Activated CD8-positive, alpha-beta memory T cell treated with anti-CD3 and anti-CD28 coated beads, Interleukin-2, amount 50 U/mL, for 4 hours (primary cell): ENCODE results near the gene MMP15.

Experiments
- DNase-seq: peaks from one replicate; pipeline ENCODE4 v3.0.0-alpha.2; 2020

Gene MMP15

DNA sequence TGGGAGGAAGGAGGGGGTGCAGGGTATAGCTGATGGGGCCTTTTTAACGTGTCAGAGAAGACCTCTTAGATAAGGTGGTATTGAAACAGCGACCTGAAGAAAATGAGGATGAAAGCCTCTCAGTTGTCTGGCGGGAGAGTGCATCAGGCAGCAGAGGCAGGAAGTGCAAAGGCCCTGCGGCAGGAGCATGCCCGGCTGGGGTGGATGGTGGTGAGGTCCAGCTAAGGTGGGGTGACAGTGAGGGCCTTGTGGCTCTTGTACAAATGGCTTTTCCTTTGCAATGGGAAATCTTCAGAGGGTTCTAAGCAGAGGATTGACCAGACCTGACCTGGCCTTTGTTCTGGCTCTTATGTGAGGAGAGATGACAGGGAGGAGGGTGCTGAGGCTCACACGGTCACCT is 11.4 kb downstream of the MMP15 start:
- DNase-seq = no peak

DNA sequence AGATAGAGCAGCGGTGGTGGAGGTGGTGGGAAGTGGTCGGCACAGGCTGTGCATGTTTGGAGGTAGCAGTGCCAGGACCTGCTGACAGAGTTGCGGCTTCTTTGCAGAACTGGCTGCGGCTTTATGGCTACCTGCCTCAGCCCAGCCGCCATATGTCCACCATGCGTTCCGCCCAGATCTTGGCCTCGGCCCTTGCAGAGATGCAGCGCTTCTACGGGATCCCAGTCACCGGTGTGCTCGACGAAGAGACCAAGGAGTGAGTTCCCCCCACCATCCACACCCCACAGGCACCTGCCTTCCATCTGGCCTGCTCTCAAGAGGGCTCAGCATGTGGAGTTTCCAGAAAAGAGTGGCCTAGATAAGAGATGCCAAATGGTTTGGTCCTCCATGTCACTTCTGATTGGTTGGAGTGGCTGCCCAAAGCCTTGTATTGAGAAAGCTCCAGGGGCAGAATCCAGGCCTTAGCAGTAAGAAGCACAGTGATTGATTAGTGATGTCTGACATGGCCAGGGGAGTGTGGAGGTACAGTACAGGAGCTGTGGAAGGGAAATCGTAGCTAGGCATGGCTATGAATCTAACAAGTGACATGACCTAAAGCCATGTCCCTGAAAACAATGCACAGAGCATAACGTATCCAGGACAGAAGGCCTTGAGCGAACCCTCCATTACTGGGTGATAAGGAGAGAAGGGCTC is 12.0 kb downstream of the MMP15 start:
- no peak for DNase-seq

GRCh38 chr16:58038219-58038641 is 12.7 kb downstream of the MMP15 start:
- no peak for DNase-seq

DNA sequence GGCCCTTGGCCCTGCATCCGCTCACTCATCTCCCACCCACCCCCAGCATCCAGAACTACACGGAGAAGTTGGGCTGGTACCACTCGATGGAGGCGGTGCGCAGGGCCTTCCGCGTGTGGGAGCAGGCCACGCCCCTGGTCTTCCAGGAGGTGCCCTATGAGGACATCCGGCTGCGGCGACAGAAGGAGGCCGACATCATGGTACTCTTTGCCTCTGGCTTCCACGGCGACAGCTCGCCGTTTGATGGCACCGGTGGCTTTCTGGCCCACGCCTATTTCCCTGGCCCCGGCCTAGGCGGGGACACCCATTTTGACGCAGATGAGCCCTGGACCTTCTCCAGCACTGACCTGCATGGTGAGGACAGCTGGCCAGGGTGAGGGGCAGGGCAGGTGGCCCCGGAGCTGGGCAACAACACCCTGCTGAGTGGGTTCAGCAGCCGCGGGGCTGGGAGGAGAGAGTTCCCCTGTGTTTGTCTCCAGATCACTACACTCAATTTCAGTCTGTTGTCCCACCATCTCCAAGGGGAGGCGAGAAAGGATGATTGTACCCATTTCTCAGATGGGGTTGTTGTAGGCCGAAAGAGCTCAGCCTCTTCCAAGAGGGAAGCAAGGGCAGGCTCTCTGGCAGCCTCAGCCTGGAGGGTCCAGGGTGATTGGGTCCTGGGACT is 14.4 kb downstream of the MMP15 start:
- no peak for DNase-seq

DNA sequence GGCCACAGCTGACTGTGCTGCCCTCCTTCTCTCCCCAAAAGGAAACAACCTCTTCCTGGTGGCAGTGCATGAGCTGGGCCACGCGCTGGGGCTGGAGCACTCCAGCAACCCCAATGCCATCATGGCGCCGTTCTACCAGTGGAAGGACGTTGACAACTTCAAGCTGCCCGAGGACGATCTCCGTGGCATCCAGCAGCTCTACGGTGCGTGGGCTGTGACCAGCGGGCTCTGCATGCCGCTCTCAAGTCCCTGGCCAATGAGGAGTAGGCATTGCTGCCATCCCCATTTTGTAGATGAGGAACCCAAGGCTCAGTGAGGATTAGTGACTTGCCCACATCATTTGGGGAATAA is 14.9 kb downstream of the MMP15 start:
- no peak for DNase-seq

DNA sequence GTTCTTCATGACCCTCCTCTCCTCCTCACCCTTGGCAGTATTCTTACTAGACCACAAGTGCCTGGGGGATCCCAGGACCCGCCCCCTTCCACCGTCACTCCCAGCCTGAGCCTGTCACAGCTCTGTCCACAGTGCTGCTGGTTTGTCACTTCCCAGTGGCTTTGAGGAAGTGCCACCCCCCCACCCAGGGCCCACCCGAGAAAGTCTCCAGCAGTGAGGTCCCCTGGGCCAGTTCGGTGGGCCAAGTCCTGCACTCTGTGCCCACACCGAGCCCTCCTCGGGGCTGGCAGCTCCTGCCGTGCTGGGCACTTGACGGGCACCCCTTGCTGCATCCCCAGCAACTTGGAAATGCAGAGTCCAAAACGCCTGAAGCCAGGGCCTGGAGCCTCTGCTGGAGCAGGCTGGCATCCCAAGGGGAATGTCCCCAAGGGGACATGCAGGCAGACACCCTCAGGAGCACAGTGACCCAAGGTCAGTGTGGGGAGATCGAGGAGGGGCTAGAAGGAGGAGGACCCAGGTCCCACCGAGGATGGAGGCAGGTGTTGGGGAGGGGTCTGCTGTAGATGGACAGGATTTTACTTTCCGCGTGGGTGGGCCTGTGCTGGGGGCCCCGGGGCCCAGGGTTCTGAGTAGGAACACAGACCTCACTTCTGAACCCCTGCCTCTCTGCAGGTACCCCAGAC is 15.5 kb downstream of the MMP15 start:
- no peak for DNase-seq

DNA sequence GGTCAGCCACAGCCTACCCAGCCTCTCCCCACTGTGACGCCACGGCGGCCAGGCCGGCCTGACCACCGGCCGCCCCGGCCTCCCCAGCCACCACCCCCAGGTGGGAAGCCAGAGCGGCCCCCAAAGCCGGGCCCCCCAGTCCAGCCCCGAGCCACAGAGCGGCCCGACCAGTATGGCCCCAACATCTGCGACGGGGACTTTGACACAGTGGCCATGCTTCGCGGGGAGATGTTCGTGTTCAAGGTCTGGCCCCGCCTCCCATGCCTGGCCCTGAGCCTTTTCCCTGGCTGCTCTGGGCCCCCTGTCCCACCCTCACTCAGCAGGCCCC is 16.0 kb downstream of the MMP15 start:
- no peak for DNase-seq

GRCh38 chr16:58042001-58042885 is 16.7 kb downstream of the MMP15 start:
- DNase-seq = no peak

- DNase-seq = no peak
Observed at GRCh38 chr16:58042886-58043515, 17.4 kb downstream of the MMP15 start.

GRCh38 chr16:58043571-58044155 is 18.1 kb downstream of the MMP15 start:
- no peak for DNase-seq

DNA sequence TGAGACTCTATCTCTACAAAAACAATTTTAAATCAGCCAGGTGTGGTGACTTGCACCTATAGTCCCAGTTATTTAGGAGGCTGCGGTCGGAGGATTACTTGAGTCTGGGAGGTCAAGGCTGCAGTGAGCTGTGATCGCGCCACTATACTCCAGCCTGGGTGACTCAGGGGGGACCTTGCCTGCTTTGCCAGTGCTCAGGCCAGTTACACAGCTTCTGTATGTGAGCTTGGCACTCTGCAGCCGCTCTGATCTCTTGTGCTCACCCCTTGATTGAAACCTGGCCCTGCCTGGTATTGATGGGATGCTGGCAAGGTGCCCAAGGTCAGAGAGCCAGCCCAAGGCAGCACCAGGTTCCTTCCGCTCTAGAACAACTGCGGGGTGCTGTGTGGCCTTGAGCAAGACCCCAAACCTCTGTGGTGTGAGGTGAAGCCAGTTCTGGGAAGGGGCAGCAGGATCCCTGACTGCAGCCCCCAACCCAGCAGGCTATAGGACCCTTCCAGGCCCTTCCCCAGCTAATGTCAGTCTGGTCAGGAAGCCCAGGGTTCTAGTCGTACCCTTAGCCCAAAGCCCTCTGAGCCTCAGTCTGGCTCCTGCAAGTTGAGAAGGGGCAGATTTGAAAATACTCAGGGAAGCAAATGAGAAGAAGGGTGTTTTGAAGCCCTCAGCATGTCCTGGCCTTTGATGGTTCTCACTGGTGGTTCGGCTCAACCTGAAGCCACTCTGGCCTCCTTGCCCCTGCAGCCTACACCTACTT is 18.9 kb downstream of the MMP15 start:
- no peak for DNase-seq

- no peak for DNase-seq
Observed at GRCh38 chr16:58045096-58045495, 19.5 kb downstream of the MMP15 start.

- DNase-seq = no peak
Observed at GRCh38 chr16:58046054-58046881, 20.7 kb downstream of the MMP15 start.

- no peak for DNase-seq
Observed at GRCh38 chr16:58046936-58047335, 21.4 kb downstream of the MMP15 start.

DNA sequence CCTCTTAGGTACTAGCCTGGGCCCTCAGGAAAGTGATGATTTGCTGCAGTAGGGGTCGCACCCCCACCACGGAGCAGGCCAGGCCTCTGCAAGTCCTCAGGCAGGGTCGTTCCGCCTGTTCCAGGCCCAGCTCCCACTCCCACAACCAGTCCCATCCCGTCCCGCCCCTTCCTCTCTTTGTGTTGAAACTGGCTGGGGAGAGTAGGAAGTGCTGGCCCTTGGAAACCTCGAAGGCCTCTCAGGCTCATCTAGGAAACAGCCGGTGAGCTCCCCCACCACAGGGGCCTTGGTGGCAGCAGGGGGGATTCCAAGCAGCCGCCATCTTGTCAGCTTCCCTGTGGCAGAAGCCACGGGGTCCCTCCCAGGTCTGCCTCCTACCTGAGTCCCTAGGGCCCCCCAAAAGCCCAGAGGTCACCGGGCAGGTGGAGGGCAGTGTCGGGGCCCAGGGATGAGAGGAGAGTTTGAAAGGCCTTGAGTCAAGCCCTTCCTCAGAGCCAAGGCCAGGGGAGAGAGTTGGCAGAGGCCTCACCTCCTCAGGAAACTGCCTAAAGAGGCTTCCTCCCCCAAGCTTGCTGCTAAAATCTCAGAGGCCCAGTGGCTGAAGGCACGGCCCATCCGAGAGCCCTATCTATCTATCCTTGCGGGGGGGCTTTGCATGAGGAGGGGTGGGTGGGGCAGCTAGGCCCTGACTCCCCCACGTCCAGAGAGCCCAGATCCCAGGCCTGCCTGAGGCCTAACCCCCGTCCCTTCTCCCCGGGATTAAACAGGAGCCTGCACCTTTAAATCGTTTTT is 22.2 kb downstream of the MMP15 start:
- no peak for DNase-seq

- DNase-seq = no peak
Observed at GRCh38 chr16:58048494-58049231, 23.1 kb downstream of the MMP15 start.

DNA sequence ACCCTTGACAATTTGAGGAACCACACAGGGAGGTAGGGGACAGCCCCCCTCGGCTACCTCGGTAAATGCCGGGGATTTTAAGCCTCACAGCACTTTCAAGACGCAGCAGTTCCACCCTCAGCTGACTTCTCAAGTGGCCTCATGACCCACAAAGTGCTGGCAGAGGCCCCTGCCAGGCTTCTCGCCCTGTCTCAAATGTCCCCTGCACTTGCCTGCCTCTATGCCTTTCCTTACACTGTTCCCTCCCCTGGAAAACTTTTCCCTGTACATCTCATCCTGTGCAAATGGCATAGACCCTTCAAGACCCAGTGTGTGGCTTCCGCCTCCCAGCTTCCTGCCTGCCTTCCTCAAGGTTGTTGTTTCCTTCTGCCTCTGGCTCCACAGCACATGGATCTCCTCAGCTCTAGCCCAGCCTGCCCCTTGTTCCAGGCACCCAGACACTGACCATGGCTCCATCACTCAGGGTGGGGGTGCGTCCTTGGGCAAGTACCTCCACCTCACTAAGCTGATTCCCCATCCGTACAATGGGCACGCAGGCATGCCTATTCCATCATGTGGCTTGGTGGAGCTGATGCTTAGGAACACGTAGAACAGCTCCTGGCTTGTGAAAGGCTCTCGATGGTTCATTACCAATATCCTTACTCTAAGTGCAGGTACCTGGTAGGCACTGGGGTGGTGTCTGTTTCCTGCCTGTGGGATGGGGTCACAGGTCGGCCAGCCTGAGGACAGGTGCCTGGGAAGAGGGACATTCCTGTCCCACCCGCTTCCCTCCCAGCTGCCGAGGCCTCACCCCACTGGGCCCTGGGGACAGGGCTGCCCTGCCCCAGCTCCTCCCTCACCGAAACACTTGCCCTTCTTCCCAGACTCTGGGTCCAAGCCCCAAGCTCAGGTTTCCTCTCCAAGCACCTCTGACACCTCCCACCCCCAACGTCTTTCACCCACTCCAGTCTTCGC is 24.0 kb downstream of the MMP15 start:
- no peak for DNase-seq

DNA sequence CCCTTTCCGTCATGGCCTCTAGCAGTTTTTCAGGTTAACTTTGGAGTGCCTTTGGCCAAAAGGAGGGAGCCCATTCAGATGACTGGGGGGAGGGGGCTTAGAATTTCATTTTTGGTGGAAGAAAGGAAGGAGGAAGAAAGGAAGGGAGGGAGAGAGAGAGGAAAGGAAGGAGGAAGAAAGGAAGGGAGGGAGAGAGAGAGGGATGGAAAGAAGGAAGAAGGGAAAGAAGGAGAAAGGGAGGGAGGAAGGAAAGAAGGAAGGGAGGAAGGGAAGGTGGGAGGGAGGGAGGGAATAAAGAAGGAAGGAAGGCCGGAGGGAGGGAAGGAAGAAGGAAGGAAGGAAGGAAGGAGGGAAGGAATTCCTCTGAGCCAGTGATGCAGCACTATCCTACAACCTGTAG is 25.7 kb downstream of the MMP15 start:
- DNase-seq = no peak
